Liver (tissue), 9 donors: ENCODE measurements around the gene LANCL3. TPM values are rescaled to one million over a fixed set of nuclear protein-coding genes. Genes with fewer than 3 reads are reported as not detected.
"Not testable (repeated sequence)": the region's sequence is repeated elsewhere in the genome, so short reads cannot be mapped to it uniquely, and the experiment has no call there.

Experiments used
- DNase-seq: peaks from one replicate; pipeline ENCODE4 v3.0.0-alpha.2; 2017; ENCODE audit warnings: low spot score
- H3K27ac ChIP-seq, 2 donors: one replicate each; pipeline ENCODE4 v1.7.0; 2013; ENCODE audit warnings: inconsistent platforms in 2 of 2, low read length in 2 of 2, control low read depth in 1 of 2, low read depth in 1 of 2, mild to moderate bottlenecking in 1 of 2
- H3K27me3 ChIP-seq, 4 donors: one replicate each; pipeline versions ENCODE4 v1.6.1 to v1.7.0; 2013; ENCODE audit warnings: low read length in 3 of 4, inconsistent platforms in 1 of 4, mild to moderate bottlenecking in 1 of 4, moderate library complexity in 1 of 4; ENCODE audit not compliant: control insufficient read depth in 4 of 4, insufficient read depth in 4 of 4
- H3K36me3 ChIP-seq, 4 donors: one replicate each; pipeline versions ENCODE4 v1.6.1 to v1.7.0; 2013; ENCODE audit warnings: low read length in 3 of 4, mild to moderate bottlenecking in 3 of 4, low read depth in 1 of 4, moderate library complexity in 1 of 4; ENCODE audit not compliant: control insufficient read depth in 4 of 4, insufficient read depth in 3 of 4
- H3K4me1 ChIP-seq, 4 donors: one replicate each; pipeline versions ENCODE4 v1.6.1 to v1.7.0; 2013; ENCODE audit warnings: low read length in 3 of 4, mild to moderate bottlenecking in 3 of 4, moderate library complexity in 1 of 4; ENCODE audit not compliant: control insufficient read depth in 4 of 4, insufficient read depth in 4 of 4
- H3K4me3 ChIP-seq, 3 donors: one replicate each; pipeline versions ENCODE4 v1.6.1 to v1.7.0; 2013; ENCODE audit warnings: low read length in 3 of 3, control low read depth in 1 of 3, low read depth in 1 of 3, mild to moderate bottlenecking in 1 of 3
- H3K9ac ChIP-seq, 2 donors: one replicate each; pipeline ENCODE4 v1.7.0; 2013; ENCODE audit warnings: low read length in 2 of 2, mild to moderate bottlenecking in 2 of 2, moderate library complexity in 2 of 2, control low read depth in 1 of 2, low read depth in 1 of 2
- H3K9me3 ChIP-seq, 4 donors: one replicate each; pipeline versions ENCODE4 v1.6.1 to v1.7.0; 2013; ENCODE audit warnings: low read length in 3 of 4; ENCODE audit not compliant: control insufficient read depth in 4 of 4
- FOXA1 ChIP-seq: IDR thresholded peaks from 2 replicates; pipeline ENCODE4 v1.6.1; 2016; ENCODE audit warnings: antibody characterized with exemption
- FOXA2 ChIP-seq: IDR thresholded peaks from 2 replicates; pipeline ENCODE4 v1.6.1; 2016; ENCODE audit warnings: antibody characterized with exemption
- GABPA ChIP-seq, 2 donors: IDR thresholded peaks in 1 of 2; conservative IDR thresholded peaks in 1 of 2; 2 replicates each; pipeline ENCODE4 v1.6.1; 2016; ENCODE audit warnings: antibody characterized with exemption in 2 of 2, mild to moderate bottlenecking in 1 of 2, moderate library complexity in 1 of 2
- HNF4A ChIP-seq, 2 donors: conservative IDR thresholded peaks; 2 replicates each; pipeline ENCODE4 v1.6.1; 2016; ENCODE audit warnings: antibody characterized with exemption in 2 of 2, mild to moderate bottlenecking in 2 of 2
- HNF4G ChIP-seq: IDR thresholded peaks from 2 replicates; pipeline ENCODE4 v1.6.1; 2016; ENCODE audit warnings: antibody characterized with exemption
- JUND ChIP-seq, 2 donors: IDR thresholded peaks; 2 replicates each; pipeline ENCODE4 v1.6.1; 2016; ENCODE audit warnings: antibody characterized with exemption in 2 of 2
- RAD21 ChIP-seq, 2 donors: IDR thresholded peaks; 2 replicates each; pipeline ENCODE4 v1.6.1; 2016; ENCODE audit warnings: antibody characterized with exemption in 2 of 2, mild to moderate bottlenecking in 2 of 2
- SP1 ChIP-seq: IDR thresholded peaks from 2 replicates; pipeline ENCODE4 v1.6.1; 2018; ENCODE audit warnings: antibody characterized with exemption, mild to moderate bottlenecking
- TAF1 ChIP-seq: conservative IDR thresholded peaks from 2 replicates; pipeline ENCODE4 v1.6.1; 2016; ENCODE audit warnings: antibody characterized with exemption, mild to moderate bottlenecking
- YY1 ChIP-seq: IDR thresholded peaks from 2 replicates; pipeline ENCODE4 v1.6.1; 2016; ENCODE audit warnings: antibody characterized with exemption, mild to moderate bottlenecking
- WGBS: extraction: QIAGEN DNeasy Blood & Tissue Kit; methylation state at CpG from one replicate; pipeline ENCODE4 v1.1.7; 2013; 5-methylcytosine and 5-hydroxymethylcytosine counted together
- polyA plus RNA-seq, 2 donors: library from polyadenylated mRNA; stranded (reverse) in 1 of 2; unstranded in 1 of 2; fragments of 200-250 nt in 1 of 2; fragments of >200 nt in 1 of 2; fragmentation: Nextera tagmentation in 1 of 2; extraction: Ambion mirVana in 1 of 2; gene quantifications; one replicate each; pipeline versions ENCODE4 v1.2.1 to v1.2.3, GENCODE V29; 2013 to 2015
- total RNA-seq, 2 donors: library from RNA; depleted of rRNA; stranded (reverse); fragments of >200 nt; gene quantifications; one replicate each; pipeline ENCODE4 v1.2.3, GENCODE V29; 2014
- TF ChIP-seq, protein P1 (sequence below): IDR thresholded peaks from 2 replicates; pipeline ENCODE4 v1.6.1; 2016; ENCODE audit warnings: antibody characterized with exemption
- TF ChIP-seq, protein P2 (sequence below): IDR thresholded peaks from 2 replicates; pipeline ENCODE4 v1.6.1; 2016; ENCODE audit warnings: antibody characterized with exemption
- TF ChIP-seq, protein P3 (sequence below): fragments of 150-350 bp; IDR thresholded peaks from 2 replicates; pipeline ENCODE4 v1.5.1; 2017; ENCODE audit warnings: improper control_type of control experiment, low read depth, low read length; ENCODE audit not compliant: missing input control
- TF ChIP-seq, protein P4 (sequence below): IDR thresholded peaks from 2 replicates; pipeline ENCODE4 v1.6.1; 2016; ENCODE audit warnings: antibody characterized with exemption
- donor health status: healthy.
- donor health status: healthy.
- donor health status: healthy.
- donor health status: healthy.
- donor health status: healthy.

Gene LANCL3
- total and polyA plus RNA-seq, 4 donors = under 0.01 to 2.1 (median 0.01) TPM; not detected in 1

DNA sequence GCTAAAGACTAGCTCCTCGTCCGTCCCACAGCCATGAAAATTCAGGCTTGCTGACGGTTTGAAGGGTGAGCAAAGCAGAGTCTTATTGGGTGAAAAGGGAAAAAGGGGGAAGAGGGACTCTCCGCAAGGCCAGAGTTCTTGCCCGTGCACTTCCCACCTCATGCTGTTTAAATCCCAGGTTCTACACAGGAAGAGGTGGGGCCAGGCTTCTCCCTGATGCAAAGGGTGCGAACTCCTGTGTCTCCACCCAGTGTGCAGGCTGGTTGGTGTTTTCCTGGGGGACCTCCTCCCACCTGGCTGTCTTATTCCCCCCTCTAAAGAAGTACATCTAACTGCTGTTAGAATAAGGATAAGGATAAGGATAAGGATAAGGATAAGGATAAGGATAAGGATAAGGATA, 18.0 kb upstream of the LANCL3 start (continued):
- TF ChIP-seq, protein P1, sequence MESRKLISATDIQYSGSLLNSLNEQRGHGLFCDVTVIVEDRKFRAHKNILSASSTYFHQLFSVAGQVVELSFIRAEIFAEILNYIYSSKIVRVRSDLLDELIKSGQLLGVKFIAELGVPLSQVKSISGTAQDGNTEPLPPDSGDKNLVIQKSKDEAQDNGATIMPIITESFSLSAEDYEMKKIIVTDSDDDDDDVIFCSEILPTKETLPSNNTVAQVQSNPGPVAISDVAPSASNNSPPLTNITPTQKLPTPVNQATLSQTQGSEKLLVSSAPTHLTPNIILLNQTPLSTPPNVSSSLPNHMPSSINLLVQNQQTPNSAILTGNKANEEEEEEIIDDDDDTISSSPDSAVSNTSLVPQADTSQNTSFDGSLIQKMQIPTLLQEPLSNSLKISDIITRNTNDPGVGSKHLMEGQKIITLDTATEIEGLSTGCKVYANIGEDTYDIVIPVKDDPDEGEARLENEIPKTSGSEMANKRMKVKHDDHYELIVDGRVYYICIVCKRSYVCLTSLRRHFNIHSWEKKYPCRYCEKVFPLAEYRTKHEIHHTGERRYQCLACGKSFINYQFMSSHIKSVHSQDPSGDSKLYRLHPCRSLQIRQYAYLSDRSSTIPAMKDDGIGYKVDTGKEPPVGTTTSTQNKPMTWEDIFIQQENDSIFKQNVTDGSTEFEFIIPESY = no peak
- TF ChIP-seq YY1 (no peak), SP1 (no peak), FOXA2 (no peak)

DNA sequence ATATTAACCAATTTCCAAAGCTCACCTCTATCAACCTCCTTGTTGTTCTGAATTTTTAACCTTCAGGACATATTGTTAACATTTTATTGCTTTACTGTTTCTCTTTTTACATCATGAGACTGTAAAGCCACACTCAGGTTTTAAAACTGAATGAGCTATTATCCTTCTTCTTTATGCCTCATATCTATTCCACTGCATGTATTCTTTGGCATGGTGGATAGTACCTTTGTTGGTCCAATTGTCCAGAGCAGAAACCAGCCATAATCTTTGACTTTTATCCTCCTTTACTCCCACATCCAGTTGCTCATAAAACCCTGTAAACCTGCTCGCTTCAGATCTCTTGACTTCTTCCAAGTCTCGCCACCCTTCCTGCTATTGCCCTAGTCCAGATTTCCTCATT, 6.2 kb upstream of the LANCL3 start:
- H3K9ac ChIP-seq, H3K4me1 ChIP-seq, H3K36me3 ChIP-seq, H3K27ac ChIP-seq, H3K27me3 ChIP-seq, DNase-seq, H3K4me3 ChIP-seq, H3K9me3 ChIP-seq: not testable (repeated sequence)
- 78% methylated on average over 2 of the region's 2 CpGs for WGBS

DNA sequence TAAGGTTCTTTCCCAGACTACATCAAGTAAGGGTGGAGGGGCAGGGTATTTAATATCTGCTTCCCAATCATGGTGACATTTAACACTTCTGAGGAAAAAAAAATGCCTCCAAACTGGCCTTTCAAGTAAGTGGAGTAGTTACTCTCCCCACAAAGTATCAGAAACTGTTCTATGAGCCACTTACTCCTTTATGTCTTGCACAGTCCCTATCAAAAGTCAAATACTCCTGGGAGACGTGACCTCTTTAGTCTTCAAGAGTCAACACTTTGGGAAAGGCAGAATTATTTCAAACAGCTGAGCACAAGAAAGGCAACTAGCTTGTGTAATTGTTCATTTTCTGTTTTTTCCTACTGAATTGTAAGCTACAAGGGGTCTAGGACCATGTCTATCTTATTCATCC, 1.1 kb upstream of the LANCL3 start:
- H3K9ac ChIP-seq, H3K4me1 ChIP-seq, DNase-seq, H3K4me3 ChIP-seq, H3K27me3 ChIP-seq, H3K36me3 ChIP-seq, H3K9me3 ChIP-seq, H3K27ac ChIP-seq: not testable (repeated sequence)
- WGBS = no CpG with 5 or more reads among the region's 1 CpG

DNA sequence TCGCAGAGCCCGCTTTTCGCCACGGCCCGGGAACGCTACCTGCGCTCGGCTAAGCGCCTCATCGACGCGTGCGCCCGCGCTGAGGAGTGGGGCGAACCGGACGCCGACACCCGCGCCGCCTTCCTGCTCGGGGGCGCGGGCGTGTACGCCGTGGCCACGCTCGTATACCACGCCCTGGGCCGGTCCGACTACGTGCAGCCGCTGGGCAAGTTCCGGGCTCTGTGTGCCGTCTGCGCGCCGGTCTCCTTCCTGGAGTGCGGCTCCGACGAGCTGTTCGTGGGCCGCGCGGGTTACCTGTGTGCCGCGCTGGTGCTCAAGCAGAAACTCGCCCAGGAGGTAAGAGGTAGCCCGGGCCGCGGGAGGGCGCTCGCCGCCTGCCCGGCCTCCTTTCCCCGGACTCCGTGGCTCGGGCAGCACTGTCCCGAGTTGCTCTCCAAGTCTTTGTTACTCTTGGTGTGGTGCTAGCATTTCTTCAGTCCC, 687 bp downstream of the LANCL3 start:
- peak overlapping the region in 1 of 3 donors; percentile 30 for H3K4me3 ChIP-seq
- not testable (repeated sequence) for H3K27ac ChIP-seq, H3K27me3 ChIP-seq, H3K36me3 ChIP-seq, H3K9ac ChIP-seq, H3K4me1 ChIP-seq, H3K9me3 ChIP-seq
- 4% methylated on average over 40 of the region's 61 CpGs for WGBS
- DNase-seq = peak; percentile 58
- peak; percentile 46 to 71 for TF ChIP-seq RAD21 (IDR thresholded peaks at IDR 0.05)

DNA sequence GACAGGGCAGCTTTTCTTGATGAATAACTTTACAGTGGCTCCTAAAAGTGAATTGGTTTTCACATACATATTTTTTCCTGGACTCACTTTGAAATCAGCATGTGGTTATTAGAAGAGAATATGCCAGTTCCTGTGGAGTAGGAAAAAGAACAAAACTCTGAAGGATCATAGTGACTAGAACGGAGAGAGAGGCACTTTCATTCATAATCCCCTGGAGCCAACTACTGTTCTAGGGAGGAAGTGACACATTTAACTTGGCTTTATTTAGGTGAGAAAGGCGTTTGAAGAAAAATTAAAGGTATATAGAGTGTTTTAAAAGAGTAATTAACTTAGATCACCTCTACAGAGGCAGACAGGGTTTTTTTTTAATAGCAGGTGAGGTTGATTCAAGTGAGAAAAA, 1.7 kb downstream of the LANCL3 start:
- not testable (repeated sequence) for H3K36me3 ChIP-seq, H3K9me3 ChIP-seq, H3K27ac ChIP-seq, H3K4me1 ChIP-seq, H3K4me3 ChIP-seq, H3K27me3 ChIP-seq, H3K9ac ChIP-seq, DNase-seq
- whole genome bisulfite sequencing = 41% methylated on average over 2 of the region's 2 CpGs

DNA sequence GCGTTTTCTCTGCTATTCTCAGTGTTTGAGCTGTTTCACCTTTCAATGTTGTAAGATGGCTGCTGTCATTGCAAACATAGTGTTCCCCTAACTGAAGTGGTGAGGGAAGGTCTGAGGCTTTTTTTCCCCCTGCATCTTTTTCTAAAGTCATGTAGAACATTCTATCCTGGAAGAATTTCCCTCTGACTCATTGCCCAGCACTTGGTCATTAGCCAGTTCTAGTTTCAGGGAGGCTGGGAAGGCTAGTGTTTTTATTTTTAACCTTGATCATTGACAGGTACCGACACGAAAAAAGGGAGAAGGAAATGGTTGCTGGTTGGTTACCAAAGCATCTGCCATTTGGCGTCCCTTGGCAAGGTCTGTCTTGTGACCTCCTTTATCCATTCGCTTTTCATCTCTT, 6.6 kb downstream of the LANCL3 start:
- Histone ChIP-seq H3K4me1 (no peaks in the 10 kb centered on the region), H3K9me3 (no peaks in the 10 kb centered on the region), H3K27ac (no peak overlapping the region), H3K9ac (no peak overlapping the region), H3K27me3 (no peaks in the 10 kb centered on the region), H3K4me3 (no peak overlapping the region), H3K36me3 (no peaks in the 10 kb centered on the region)
- WGBS = 84% methylated on average over 5 of the region's 5 CpGs
- no peak for DNase-seq
- TF ChIP-seq HNF4G (no peak), SP1 (no peak), FOXA1 (no peak), GABPA (IDR thresholded peaks at IDR 0.05 in 1 of 2, conservative IDR thresholded peaks at IDR 0.05 in 1 of 2) (no peak), TAF1 (no peak), RAD21 (IDR thresholded peaks at IDR 0.05) (no peak), HNF4A (conservative IDR thresholded peaks at IDR 0.05) (no peak), JUND (IDR thresholded peaks at IDR 0.05) (no peak)
- TF ChIP-seq, protein P2, sequence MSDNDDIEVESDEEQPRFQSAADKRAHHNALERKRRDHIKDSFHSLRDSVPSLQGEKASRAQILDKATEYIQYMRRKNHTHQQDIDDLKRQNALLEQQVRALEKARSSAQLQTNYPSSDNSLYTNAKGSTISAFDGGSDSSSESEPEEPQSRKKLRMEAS = no peak
- TF ChIP-seq, protein P3, sequence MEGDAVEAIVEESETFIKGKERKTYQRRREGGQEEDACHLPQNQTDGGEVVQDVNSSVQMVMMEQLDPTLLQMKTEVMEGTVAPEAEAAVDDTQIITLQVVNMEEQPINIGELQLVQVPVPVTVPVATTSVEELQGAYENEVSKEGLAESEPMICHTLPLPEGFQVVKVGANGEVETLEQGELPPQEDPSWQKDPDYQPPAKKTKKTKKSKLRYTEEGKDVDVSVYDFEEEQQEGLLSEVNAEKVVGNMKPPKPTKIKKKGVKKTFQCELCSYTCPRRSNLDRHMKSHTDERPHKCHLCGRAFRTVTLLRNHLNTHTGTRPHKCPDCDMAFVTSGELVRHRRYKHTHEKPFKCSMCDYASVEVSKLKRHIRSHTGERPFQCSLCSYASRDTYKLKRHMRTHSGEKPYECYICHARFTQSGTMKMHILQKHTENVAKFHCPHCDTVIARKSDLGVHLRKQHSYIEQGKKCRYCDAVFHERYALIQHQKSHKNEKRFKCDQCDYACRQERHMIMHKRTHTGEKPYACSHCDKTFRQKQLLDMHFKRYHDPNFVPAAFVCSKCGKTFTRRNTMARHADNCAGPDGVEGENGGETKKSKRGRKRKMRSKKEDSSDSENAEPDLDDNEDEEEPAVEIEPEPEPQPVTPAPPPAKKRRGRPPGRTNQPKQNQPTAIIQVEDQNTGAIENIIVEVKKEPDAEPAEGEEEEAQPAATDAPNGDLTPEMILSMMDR = no peak
- TF ChIP-seq, protein P4, sequence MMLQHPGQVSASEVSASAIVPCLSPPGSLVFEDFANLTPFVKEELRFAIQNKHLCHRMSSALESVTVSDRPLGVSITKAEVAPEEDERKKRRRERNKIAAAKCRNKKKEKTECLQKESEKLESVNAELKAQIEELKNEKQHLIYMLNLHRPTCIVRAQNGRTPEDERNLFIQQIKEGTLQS = no peak
